ACHN (cell line): Measurements from ENCODE around the gene RMDN3.

Experiments
- DNase-seq: peaks from one replicate; pipeline ENCODE4 v3.0.0-alpha.2; 2015
- in situ Hi-C: cut with HindIII; loops from 2 replicates; pipeline ENCODE4 v1.10.0; 2017; ENCODE audit warnings: low sequenced_read_pairs, low pct_ligation_motif_present, low pct_unique_long_range_greater_than_20kb

The RMDN3 gene

DNA sequence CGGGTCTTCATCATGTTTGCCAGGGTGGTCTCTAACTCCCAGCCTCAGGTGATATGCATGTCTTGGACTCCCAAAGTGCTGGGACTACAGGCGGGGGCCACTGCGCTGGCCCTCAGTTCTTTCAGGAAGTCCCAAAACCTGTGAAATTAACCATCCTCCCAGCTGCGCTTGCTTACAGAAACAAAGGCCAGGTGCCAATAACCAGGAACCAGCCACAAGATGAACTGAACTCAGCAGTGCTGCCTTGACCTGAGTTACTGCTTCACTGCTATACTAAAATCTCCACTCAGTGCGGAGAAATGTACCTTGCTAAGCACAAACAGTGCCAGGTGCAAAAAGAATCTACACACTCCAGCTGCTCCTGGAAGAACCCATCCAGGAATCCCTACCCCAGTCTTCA, 4.9 kb upstream of the RMDN3 start:
- in situ Hi-C loops, result no loop called here
- no peak for DNase-seq

DNA sequence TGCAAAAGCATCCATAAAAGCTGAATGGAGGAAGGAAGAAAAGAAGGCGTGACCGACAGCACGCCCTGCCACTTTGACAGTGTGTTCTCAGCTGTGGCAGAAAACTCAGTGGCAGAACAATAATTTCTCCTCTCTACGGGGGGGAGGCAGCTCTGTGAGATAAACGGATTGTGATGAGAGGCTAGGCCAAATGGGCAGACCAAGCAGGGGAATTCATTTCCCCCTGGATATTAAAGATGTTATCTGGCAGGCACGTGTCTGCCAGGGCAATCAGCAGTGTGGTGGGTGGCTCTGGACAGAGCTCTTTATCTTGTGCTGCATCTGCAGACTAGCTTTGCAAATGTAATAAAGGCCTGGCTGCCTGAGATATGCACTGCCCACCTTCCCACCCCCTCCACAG, 1.9 kb upstream of the RMDN3 start:
- DNase-seq, result no peak
- in situ Hi-C loops, result no loop called here

DNA sequence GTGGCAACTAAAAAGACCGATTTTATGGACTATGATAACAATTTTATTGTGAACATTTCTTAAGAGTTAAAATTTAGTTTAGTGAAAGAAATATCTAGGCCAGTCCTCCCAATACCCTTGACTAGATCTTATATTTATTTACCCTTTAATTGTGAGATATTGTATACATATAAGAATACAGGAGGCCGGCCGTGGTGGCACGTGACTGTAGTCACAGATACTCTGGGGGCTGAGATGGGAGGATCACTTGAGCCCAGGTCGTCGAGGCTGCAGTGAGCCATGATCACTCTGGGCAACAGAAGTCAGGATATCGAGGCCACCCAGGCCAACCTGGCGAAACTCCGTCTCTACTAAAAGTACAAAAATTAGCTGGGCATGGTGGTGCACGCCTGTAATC, 756 bp upstream of the RMDN3 start:
- no peak for DNase-seq

DNA sequence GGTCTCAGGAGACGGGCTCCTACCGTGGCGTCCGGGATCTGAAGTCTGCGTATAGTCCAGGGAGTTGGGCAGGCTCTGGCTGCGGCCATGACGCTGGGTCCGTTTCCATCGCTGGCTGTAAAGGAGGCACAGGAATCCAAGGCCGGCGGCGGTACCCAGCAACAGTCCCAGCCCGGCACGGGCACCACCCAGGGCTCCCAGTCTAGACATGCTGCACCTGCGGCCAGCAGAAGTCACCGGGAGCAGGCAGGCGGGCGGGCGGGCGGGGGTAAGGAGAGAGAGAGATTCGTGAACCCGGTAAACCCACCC, 526 bp downstream of the RMDN3 start:
- in situ Hi-C loops, result no loop called here
- no peak for DNase-seq

More for the DNA sequence above, 756 bp upstream of the RMDN3 start:
- in situ Hi-C loops, result no loop called here

DNA sequence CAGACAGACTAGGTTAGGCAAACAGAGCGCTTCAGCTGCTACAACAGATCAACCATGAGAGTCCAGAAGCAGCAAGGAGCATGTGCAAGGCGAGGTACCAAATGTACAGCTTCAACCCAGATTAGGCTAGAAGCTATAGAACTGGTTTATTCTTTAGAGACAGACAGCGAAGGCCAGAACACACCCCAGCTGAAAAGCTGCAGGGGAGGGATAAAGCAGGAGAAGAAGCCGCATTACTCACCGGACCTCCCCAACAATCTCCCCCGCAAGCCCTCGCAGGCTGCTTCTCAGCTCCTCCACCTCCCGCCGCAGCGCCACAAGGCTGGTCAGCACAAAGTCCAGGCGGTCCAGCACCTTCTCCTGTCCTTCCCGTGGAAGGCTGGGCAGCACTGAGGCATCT, 3.3 kb downstream of the RMDN3 start:
- in situ Hi-C loops, result no loop called here
- DNase-seq, result no peak

DNA sequence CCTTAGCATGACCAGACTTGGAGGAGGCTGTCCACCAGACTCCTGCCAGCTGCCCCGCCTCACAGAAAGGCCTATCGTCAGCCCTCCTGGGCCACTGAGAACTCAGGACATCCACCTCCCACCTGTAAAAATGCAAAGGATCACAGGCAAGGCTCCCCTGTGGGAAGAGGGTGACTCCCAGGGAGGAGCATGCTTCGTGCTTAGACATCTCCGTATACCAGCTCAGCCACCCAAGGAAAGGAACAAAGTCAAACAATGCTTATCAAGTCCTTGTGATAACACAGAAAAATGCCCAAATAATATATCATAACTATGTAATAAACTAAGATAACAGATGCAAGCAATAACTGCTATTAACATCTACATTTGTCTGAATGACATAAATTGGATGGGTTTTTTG, 4.2 kb downstream of the RMDN3 start:
- no peak for DNase-seq
- in situ Hi-C loops, result no loop called here

DNA sequence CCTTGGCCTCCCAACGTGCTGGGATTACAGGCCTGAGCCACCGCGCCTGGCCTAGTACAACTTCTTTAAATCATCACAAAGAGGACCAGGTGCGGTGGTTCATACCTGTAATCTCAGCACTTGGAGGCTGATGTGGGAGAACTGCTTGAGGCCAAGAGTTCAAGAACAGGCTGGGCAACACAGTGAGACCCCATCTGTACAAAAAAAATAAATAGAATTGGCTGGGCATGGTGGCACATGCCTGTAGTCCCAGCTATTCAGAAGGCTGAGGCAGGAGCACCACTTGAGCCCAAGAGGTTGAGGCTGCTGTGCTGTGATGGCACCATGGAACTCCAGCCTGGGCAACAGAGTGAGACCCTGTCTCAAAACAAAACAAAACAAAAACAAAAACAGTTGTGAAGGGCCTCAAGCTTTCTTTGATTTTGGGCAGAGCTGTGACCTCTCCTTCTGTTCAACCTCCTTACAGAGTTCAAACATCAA, 5.9 kb downstream of the RMDN3 start:
- in situ Hi-C loops, result no loop called here
- no peak for DNase-seq

DNA sequence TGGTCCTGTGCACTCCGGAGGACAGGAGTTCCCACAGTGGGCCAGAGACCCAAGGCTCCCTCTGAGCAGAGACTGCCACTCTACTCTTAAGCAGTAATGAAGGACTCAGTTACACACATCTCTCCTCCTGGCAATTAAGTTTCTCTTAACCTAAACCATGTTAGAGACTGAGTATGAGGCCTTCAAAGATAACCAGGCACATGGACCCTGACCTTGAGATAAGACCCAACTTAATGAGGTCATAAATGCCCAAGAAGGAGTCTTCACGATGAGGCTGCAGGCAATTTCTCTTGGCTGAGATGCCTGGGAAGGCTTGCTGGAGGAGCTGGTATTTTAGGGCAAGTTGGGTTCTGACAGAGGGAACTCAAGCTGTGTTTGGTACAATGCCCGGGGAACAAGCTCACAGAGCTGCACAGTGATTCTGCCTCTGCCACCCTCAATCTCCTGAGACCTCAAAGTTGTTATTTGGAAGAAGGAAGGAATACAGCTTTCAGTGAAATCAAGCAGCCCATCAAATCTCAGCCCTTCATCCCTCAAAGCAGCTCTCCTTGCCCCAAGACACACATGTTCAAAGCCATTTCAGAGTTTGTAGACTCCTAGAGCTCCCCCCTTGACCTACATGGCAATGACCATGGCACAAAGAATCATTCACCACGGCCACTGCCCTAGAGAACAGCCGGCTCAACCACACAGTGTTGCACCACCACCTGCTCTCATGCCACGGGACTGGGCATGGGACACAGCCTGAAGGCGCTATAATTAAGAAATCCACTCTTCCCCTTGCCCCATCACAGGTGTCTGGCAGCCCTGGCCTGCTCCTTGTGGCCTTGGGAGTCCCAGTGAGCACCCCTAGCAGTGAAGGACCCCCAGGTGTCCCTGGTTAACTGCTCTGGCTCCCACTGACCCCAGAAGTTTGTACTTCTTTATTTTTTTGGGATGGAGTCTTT, 7.1 kb downstream of the RMDN3 start:
- in situ Hi-C loops, result no loop called here
- DNase-seq, result no peak

DNA sequence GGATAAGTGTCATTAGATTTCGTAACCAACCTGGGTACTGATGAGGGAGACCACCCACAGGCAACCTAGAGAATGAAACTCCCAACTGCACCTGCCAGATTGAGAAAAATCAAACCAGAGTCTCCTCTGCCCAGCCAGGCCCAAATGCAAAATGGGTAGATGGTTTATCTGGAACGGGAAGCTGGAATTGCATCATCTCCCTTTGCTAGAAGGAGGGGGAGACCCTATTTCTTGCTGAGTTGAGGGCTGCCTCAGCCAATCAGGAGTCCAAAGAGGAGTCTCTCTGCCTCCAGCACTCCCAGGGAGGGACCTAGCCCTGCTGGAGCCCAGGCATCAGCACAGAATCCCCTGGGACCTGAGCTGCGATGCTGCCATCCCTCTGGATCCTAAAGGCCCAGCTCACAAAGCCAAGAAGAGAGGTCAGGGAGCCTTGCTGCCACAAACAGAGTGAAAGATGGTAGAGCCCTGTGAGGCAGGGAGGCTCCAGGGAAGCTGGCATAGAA, 8.1 kb downstream of the RMDN3 start:
- in situ Hi-C loops, result no loop called here
- no peak for DNase-seq

DNA sequence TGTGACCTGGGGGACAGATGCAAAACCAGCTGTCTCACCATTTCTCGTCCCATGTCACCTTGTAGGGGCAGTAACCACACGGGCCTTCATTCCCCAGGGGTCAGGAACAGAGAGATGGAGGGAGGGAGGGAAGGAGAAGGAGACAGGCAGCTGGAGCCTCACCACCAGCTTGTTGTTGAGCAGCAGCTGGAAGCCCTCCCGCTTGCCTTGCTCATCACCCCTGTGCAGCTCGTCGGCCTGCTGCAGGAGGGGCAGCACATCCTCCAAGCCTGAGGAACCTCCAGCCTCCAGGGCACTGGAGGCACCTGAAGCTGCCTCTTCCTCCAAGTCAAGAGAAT, 10.3 kb downstream of the RMDN3 start:
- no peak for DNase-seq
- in situ Hi-C loops, result no loop called here

DNA sequence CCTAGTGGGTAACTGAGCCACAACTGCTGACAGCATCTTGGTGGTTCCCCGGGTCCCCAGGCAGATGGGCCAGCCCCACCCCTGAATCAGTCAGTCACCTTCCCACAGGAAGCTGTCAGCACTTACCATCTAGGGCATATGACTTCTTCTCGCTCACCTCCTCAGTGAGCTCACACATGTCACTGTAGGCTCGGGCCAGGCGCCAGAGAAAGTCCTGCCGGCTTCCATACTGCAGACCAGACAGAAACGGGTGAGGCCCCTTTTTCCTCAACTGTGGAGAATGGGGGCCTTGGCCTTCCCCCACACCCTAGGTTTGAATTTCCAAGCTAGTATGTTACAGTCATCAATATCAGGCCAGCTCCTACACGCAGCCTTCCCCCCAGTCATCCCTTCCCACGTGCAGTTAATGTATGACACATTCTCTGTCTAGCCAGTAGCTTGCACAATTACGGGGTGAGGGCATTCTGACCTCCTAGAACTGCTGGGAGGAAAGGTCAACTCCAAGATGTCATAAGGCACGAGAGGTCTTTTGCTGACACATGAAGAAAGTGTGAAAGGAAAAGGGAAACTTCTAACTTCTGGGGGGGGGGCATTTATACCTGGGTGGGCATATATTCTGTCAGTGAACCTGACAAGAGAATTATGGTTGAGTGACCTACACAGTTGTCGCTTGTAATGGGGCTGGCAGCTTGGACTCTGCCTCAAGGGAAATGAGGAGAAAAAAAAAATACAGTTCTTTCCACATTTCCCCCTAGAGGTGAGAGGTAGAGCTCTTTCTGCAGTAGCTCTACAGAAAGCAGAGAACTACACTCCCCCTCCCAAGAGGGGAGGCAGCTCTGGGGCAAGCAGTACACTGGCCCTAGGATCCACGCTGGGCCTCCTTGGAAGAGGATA, 10.9 kb downstream of the RMDN3 start:
- in situ Hi-C loops, result no loop called here
- no peak for DNase-seq

DNA sequence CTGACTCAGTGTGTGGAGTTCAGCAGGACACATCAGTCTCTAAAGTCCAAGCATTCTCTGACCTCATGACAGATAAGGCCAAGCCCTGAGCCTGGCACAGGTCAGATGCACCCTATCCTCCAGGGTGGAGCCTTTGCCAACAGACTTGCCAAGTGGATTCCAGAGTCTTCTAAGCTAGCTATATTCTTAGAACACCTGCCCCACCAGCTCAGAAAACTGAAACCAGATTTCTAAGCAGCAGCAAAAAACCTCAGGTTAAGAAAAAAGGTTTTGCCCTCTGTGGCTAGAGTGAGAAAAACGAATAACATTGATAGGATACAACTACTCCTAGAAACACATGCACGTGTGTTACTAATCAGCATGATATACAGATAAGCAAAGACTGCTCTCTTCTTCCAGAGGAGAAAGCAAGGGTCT, 11.6 kb downstream of the RMDN3 start:
- DNase-seq, result no peak
- in situ Hi-C loops, result no loop called here

DNA sequence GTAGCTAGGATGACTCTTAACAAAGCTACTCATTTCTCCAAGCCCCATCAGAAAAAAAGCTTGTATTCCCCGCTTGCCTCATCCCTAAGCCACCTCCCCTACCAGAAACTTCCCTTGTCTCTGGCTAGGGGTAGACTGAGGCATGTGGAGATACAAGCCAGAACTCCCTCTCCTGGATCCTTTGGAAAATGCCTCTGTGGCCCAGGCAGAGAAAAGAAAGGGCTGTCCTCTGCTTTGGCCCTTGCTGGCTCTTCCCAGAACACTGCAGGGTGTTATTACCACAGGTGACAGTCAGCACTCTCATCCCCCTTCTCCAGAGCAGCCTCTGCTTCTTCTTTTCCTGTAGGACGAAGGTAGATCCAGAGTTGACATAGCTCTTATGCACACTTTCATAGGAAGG, 15.2 kb downstream of the RMDN3 start:
- no peak for DNase-seq
- in situ Hi-C loops, result no loop called here

DNA sequence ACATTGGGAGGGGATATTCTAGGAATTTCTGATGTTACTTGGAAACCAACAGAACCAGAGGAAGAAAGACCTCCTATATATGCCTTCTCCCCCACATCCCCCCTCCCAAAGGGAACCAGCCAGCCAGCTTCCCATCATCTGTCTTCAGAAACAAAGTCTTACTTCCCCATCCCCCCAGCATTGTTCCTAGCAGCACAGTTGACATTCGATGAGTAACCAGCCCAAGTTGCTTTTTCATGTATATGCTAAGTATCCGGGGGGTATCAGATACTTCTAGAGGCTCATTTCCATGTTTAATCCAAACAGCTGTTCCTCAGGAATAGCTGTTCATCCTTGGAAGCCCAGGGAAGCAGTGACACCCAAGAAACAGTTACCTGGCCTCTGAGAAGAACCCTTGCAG, 16.0 kb downstream of the RMDN3 start:
- DNase-seq, result no peak
- in situ Hi-C loops, result no loop called here

DNA sequence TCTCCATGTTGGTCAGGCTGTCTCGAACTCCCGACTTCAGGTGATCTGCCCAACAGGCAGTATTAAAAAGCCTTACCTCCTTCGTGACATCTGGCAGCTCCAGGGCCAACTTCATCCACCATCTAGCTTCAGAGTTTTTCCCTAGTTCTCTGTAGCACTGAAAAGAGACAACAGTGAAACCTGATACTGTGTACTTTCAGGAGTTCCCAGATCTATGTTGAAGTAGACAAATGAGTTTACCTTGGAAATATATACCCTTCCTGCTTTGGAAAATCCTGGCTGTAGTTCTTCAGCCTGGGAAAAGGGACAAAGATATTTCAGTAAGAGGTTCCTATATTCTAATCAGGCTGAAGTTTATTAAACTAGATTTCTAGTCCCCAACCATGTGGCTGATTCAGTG, 18.0 kb downstream of the RMDN3 start:
- DNase-seq, result no peak
- in situ Hi-C loops, result no loop called here

DNA sequence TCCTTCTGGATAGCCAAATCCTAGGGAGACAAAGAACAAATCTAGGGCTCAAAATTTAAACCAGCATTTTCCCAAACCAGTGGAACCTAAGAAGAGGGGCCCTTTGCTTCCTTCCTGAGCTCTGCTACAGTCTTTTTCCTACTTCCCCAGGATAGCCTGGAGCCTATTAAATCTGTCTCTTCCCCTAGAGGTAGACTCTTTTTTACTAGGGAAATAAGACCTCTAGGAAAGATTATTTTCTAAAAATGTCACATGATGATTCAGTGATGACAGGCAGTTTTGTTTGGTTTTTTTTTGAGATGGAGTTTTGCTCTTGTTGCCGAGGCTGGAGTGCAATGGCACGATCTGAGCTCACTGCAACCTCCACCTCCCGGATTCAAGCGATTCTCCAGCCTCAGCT, 18.5 kb downstream of the RMDN3 start:
- DNase-seq, result no peak
- in situ Hi-C loops, result no loop called here

DNA sequence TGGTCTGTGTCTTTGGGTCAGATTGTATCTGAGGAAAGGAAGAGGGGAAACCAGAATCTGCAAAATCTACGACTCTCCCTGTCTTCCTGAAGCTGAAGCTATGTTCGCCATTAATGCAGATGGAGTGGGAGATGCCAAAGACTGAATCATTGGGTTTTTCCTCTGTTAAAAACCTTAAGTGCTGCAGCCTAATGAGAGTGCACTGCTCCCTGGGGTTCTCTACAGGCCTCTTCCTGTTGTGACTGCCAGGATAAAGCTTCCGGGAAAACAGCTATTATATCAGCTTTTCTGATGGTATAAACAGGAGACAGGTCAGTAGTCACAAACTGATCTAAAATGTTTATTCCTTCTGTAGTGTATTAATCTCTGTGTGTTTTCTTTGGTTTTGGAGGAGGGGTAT, 24.0 kb downstream of the RMDN3 start:
- in situ Hi-C loops, result no loop called here
- no peak for DNase-seq

DNA sequence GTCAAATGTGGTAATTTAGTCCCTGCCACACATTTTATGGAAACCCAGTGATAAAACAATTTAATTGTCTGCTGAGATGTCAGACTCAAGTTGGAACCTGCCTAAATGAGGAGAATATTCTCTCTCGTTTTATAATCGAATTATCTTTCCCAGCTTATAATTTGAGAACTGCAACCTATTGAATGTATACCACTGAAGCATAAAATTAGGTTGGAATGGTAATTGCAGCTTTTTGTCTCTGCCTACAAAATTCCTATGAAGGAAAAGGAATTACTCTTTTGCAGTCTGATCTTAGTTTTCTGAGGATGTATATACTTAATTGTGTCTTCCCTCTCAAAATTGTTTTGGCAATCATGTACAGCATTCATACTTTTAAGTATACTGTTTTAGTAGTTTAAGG, 31.1 kb downstream of the RMDN3 start:
- in situ Hi-C loops, result no loop called here
- DNase-seq, result no peak

DNA sequence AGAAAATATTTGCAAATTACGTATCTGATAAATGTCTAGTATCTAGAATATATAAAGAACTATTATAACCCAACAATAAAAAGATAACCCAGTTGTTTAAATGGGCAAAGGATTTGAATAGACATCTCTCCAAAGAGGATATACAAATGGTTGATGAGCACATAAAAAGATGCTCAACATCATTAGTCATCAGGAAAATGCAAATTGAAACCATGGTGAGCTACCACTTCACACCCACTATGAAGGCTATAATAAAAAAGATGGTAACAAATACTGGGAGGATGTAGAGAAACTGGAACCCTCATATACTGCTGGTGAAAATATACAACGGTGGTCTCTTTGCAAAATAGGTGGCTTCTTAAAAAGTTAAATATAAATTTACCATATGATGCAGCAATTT, 32.1 kb downstream of the RMDN3 start:
- no peak for DNase-seq
- in situ Hi-C loops, result no loop called here

DNA sequence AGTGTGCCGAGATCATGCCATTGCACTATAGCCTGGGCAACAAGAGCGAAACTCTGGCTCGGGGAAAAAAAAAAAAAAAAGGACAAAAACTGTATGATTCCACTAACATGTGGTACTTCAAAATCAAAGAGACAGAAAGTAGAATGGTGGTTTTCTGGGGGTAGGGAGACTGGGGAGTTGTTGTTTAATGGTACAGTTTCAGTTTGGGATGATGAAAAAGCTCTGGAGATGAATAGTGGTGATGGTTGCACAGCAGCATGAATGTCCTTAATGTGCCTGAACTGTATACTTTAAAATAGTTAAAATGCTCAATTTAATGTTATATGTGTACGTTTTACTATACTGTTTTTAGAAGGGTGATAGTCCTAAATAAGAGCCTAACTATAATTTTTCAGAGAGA, 32.7 kb downstream of the RMDN3 start:
- in situ Hi-C loops, result no loop called here
- DNase-seq, result no peak
